Stomach (tissue), 9 donors: Measurements from ENCODE around the gene TRAPPC3L. TPM values are rescaled to one million over a fixed set of nuclear protein-coding genes. Genes with fewer than 3 reads are reported as not detected.

Source experiments
- DNase-seq, 2 donors: peaks; one replicate each; pipeline versions ENCODE4 v3.0.0 to v3.0.0-alpha.2; 2013 to 2019
- H3K27ac ChIP-seq, 5 donors: fragments of 200-600 bp in 4 of 5; sonication (generic) in 4 of 5; one replicate each; pipeline ENCODE4 v1.5.1; 2013 to 2019; ENCODE audit warnings: mild to moderate bottlenecking in 1 of 5, moderate library complexity in 1 of 5
- H3K27me3 ChIP-seq, 3 donors: fragments of 200-600 bp; sonication (generic); one replicate each; pipeline ENCODE4 v1.5.1; 2017 to 2019; ENCODE audit warnings: mixed run types in 1 of 3
- H3K36me3 ChIP-seq, 4 donors: fragments of 200-600 bp; sonication (generic); 1 replicate in 3 of 4; 2 replicates in 1 of 4; pipeline ENCODE4 v1.5.1; 2016 to 2019
- H3K4me1 ChIP-seq, 4 donors: fragments of 200-600 bp; sonication (generic); one replicate each; pipeline ENCODE4 v1.5.1; 2016 to 2019
- H3K4me3 ChIP-seq, 4 donors: fragments of 200-600 bp; sonication (generic) in 3 of 4; one replicate each; pipeline ENCODE4 v1.5.1; 2016 to 2019; ENCODE audit warnings: mild to moderate bottlenecking in 1 of 4
- H3K9me3 ChIP-seq, 4 donors: fragments of 200-600 bp; sonication (generic); one replicate each; pipeline ENCODE4 v1.5.1; 2016 to 2019
- CTCF ChIP-seq, 7 experiments: fragments of 450-650 bp in 4 of 7; fragments of 200-600 bp in 3 of 7; sonication (generic) in 3 of 7; IDR thresholded peaks; one replicate each; pipeline ENCODE4 v1.5.1; 2016 to 2019; ENCODE audit warnings: antibody characterized with exemption in 7 of 7, control low read depth in 2 of 7, mild to moderate bottlenecking in 1 of 7
- EP300 ChIP-seq: sonication (generic); formaldehyde crosslinking; IDR thresholded peaks from one replicate; pipeline ENCODE4 v1.6.1; 2017; ENCODE audit warnings: antibody characterized with exemption
- POLR2A ChIP-seq, 4 donors: fragments of 450-650 bp; IDR thresholded peaks; one replicate each; pipeline ENCODE4 v1.6.1; 2016; ENCODE audit warnings: antibody characterized with exemption in 4 of 4, control low read depth in 2 of 4, mild to moderate bottlenecking in 1 of 4, moderate library complexity in 1 of 4
- POLR2AphosphoS5 ChIP-seq, 3 donors: sonication (generic); formaldehyde crosslinking; IDR thresholded peaks; one replicate each; pipeline ENCODE4 v1.6.1; 2016; ENCODE audit warnings: antibody characterized with exemption in 3 of 3
- WGBS, 5 donors: extraction: QIAGEN DNeasy Blood & Tissue Kit in 3 of 5; methylation state at CpG; one replicate each; pipeline versions ENCODE4 v1.1.5 to v1.1.7; 2013 to 2018; 5-methylcytosine and 5-hydroxymethylcytosine counted together
- intact Hi-C: fragments of 100-400 bp; cut with DNase I; formaldehyde crosslinking; loops from one replicate; pipeline ENCODE4 v1.15.1; 2023; ENCODE audit warnings: low total_unique reads
- polyA plus RNA-seq, 3 donors: library from polyadenylated mRNA; stranded (reverse); fragments of 200-250 nt; gene quantifications; one replicate each; pipeline ENCODE4 v1.2.3, GENCODE V29; 2013
- total RNA-seq, 5 donors: library from RNA; depleted of rRNA; stranded (reverse); fragments of >200 nt; gene quantifications; one replicate each; pipeline versions ENCODE4 v1.1.0 to v1.2.3, GENCODE V29; 2014 to 2016
- donor health status: healthy with polysubstance abuse.
- donor health status: Bipolar disorder and iron deficiency.
- donor health status: healthy.

Gene TRAPPC3L
- total and polyA plus RNA-seq, 8 donors, result not detected

GRCh38 chr6:116450769-116451740 is 94.4 kb downstream of the TRAPPC3L start:
- peak; percentile 15 to 50 for DNase-seq
- Histone ChIP-seq H3K4me3 (no peak overlapping the region), H3K4me1 (peaks cover 0 to 39% (median 16%) of the 10 kb centered on the region in 4 donors), H3K27me3 (no peaks in the 10 kb centered on the region), H3K9me3 (no peaks in the 10 kb centered on the region), H3K27ac (peak overlapping the region in 2 of 5 donors; percentile 15 to 32), H3K36me3 (no peaks in the 10 kb centered on the region)
- WGBS, 5 donors, result 53 to 66% (median 58%) methylated on average over 9 of the region's 9 CpGs
- intact Hi-C loops, result no loop called here
- TF ChIP-seq POLR2AphosphoS5 (IDR thresholded peaks at IDR 0.05), result no peak
- TF ChIP-seq EP300, result no peak
- no peak for TF ChIP-seq CTCF (IDR thresholded peaks at IDR 0.05)
- no peak for TF ChIP-seq POLR2A (IDR thresholded peaks at IDR 0.05)

GRCh38 chr6:116450185-116450710 is 95.2 kb downstream of the TRAPPC3L start:
- peak in 1 of 2 donors; percentile 40 for DNase-seq
- Histone ChIP-seq H3K4me1 (peaks cover 0 to 39% (median 16%) of the 10 kb centered on the region in 4 donors), H3K27ac (no peak overlapping the region), H3K27me3 (no peaks in the 10 kb centered on the region), H3K4me3 (no peak overlapping the region), H3K9me3 (no peaks in the 10 kb centered on the region), H3K36me3 (no peaks in the 10 kb centered on the region)
- whole genome bisulfite sequencing, 5 donors, result 31 to 70% (median 42%) methylated on average over 1 of the region's 1 CpG
- no peak for TF ChIP-seq POLR2A (IDR thresholded peaks at IDR 0.05)
- TF ChIP-seq CTCF (IDR thresholded peaks at IDR 0.05), result no peak
- TF ChIP-seq EP300, result no peak
- TF ChIP-seq POLR2AphosphoS5 (IDR thresholded peaks at IDR 0.05), result no peak
- intact Hi-C loops, result no loop called here

GRCh38 chr6:116449565-116449964 is 95.9 kb downstream of the TRAPPC3L start:
- intact Hi-C loops, result no loop called here
- Histone ChIP-seq H3K4me1 (peaks cover 0 to 39% (median 16%) of the 10 kb centered on the region in 4 donors), H3K27ac (no peak overlapping the region), H3K27me3 (no peaks in the 10 kb centered on the region), H3K9me3 (no peaks in the 10 kb centered on the region), H3K36me3 (no peaks in the 10 kb centered on the region), H3K4me3 (no peak overlapping the region)
- TF ChIP-seq POLR2AphosphoS5 (IDR thresholded peaks at IDR 0.05) (no peak), EP300 (no peak), POLR2A (IDR thresholded peaks at IDR 0.05) (no peak), CTCF (IDR thresholded peaks at IDR 0.05) (no peak)
- WGBS, 5 donors, result 59 to 86% (median 84%) methylated on average over 1 of the region's 1 CpG
- DNase-seq, result no peak

- Histone ChIP-seq H3K27ac (peak overlapping the region in 2 of 5 donors; percentile 19 to 44), H3K4me1 (peaks cover 0 to 44% (median 16%) of the 10 kb centered on the region in 4 donors), H3K4me3 (no peak overlapping the region), H3K36me3 (no peaks in the 10 kb centered on the region), H3K9me3 (no peaks in the 10 kb centered on the region), H3K27me3 (no peaks in the 10 kb centered on the region)
- 14 to 20% (median 18%) methylated on average over 2 of the region's 2 CpGs for WGBS, 5 donors
- intact Hi-C loops, result no loop called here
- DNase-seq, result peak in 1 of 2 donors; percentile 16
- no peak for TF ChIP-seq POLR2AphosphoS5 (IDR thresholded peaks at IDR 0.05)
- no peak for TF ChIP-seq POLR2A (IDR thresholded peaks at IDR 0.05)
- TF ChIP-seq CTCF (IDR thresholded peaks at IDR 0.05), result no peak
- no peak for TF ChIP-seq EP300
Observed at GRCh38 chr6:116447496-116448011, 97.9 kb downstream of the TRAPPC3L start.
